ENCODE results near the gene C16orf95. TPM values are rescaled to one million over a fixed set of nuclear protein-coding genes. Genes with fewer than 3 reads are reported as not detected.

Gene C16orf95
- polyA plus RNA-seq, 1 donor from 2014 or later, result 5.9 TPM

DNA sequence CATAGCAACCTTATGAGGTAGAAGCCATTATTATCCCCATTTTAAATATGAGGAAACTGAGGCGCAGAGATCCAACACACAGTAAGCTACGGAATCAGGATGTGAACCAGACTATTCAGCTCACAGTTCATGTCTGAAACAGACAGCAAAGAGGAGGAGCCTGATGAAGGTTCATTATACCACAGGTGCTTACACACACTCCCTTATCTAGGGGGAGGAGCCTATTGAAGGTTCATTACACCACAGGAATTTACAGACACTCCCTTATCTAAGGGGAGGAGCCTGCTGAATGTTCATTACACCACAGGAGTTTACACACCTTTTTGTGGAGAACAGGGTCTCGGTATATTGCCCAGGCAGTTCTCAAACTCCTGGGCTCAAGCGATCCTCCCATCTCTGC lies 21.9 kb downstream of the C16orf95 start:
- Histone ChIP-seq H3K79me2 (replicated peaks; ENCODE audit: insufficient read depth, low read length) (no peaks in the 10 kb centered on the region), H3K27ac (ENCODE audit: low read length) (no peak overlapping the region), H3K4me3 (ENCODE audit: low read length) (no peak overlapping the region), H3K9ac (ENCODE audit: low read length) (no peak overlapping the region), H3F3A (ENCODE audit: insufficient read depth, low read length, poor library complexity, severe bottlenecking) (no peaks in the 10 kb centered on the region), H3K9me2 (ENCODE audit: insufficient read depth, low read length) (no peaks in the 10 kb centered on the region), H3K36me3 (ENCODE audit: insufficient read depth, low read length) (no peaks in the 10 kb centered on the region), H2AFZ (ENCODE audit: low read depth, low read length) (no peak overlapping the region), H4K20me1 (ENCODE audit: insufficient read depth) (no peaks in the 10 kb centered on the region), H3K9me3 (ENCODE audit: low read length) (no peaks in the 10 kb centered on the region), H3K27me3 (ENCODE audit: insufficient read depth, low read depth, low read length) (no peaks in the 10 kb centered on the region), H3K4me2 (ENCODE audit: low read length) (no peak overlapping the region)
- TF ChIP-seq MXI1 (conservative IDR thresholded peaks at IDR 0.05; ENCODE audit: poor library complexity, severe bottlenecking) (no peak), EP300 (conservative IDR thresholded peaks at IDR 0.05; ENCODE audit: poor library complexity, severe bottlenecking) (no peak), TAF1 (IDR thresholded peaks at IDR 0.05; ENCODE audit: low read depth) (no peak), RAD21 (conservative IDR thresholded peaks at IDR 0.05) (no peak), EZH2 (IDR thresholded peaks at IDR 0.05; ENCODE audit: borderline replicate concordance, insufficient read depth, low read length, poor library complexity, severe bottlenecking) (no peak), POLR2AphosphoS5 (IDR thresholded peaks at IDR 0.05) (no peak), SMC3 (conservative IDR thresholded peaks at IDR 0.05; ENCODE audit: poor library complexity) (no peak)
- TF ChIP-seq, protein P1, sequence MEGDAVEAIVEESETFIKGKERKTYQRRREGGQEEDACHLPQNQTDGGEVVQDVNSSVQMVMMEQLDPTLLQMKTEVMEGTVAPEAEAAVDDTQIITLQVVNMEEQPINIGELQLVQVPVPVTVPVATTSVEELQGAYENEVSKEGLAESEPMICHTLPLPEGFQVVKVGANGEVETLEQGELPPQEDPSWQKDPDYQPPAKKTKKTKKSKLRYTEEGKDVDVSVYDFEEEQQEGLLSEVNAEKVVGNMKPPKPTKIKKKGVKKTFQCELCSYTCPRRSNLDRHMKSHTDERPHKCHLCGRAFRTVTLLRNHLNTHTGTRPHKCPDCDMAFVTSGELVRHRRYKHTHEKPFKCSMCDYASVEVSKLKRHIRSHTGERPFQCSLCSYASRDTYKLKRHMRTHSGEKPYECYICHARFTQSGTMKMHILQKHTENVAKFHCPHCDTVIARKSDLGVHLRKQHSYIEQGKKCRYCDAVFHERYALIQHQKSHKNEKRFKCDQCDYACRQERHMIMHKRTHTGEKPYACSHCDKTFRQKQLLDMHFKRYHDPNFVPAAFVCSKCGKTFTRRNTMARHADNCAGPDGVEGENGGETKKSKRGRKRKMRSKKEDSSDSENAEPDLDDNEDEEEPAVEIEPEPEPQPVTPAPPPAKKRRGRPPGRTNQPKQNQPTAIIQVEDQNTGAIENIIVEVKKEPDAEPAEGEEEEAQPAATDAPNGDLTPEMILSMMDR (IDR thresholded peaks at IDR 0.05; ENCODE audit: poor library complexity, severe bottlenecking), result no peak
- TF ChIP-seq, protein P2, sequence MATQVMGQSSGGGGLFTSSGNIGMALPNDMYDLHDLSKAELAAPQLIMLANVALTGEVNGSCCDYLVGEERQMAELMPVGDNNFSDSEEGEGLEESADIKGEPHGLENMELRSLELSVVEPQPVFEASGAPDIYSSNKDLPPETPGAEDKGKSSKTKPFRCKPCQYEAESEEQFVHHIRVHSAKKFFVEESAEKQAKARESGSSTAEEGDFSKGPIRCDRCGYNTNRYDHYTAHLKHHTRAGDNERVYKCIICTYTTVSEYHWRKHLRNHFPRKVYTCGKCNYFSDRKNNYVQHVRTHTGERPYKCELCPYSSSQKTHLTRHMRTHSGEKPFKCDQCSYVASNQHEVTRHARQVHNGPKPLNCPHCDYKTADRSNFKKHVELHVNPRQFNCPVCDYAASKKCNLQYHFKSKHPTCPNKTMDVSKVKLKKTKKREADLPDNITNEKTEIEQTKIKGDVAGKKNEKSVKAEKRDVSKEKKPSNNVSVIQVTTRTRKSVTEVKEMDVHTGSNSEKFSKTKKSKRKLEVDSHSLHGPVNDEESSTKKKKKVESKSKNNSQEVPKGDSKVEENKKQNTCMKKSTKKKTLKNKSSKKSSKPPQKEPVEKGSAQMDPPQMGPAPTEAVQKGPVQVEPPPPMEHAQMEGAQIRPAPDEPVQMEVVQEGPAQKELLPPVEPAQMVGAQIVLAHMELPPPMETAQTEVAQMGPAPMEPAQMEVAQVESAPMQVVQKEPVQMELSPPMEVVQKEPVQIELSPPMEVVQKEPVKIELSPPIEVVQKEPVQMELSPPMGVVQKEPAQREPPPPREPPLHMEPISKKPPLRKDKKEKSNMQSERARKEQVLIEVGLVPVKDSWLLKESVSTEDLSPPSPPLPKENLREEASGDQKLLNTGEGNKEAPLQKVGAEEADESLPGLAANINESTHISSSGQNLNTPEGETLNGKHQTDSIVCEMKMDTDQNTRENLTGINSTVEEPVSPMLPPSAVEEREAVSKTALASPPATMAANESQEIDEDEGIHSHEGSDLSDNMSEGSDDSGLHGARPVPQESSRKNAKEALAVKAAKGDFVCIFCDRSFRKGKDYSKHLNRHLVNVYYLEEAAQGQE (IDR thresholded peaks at IDR 0.05; ENCODE audit: borderline replicate concordance), result no peak

DNA sequence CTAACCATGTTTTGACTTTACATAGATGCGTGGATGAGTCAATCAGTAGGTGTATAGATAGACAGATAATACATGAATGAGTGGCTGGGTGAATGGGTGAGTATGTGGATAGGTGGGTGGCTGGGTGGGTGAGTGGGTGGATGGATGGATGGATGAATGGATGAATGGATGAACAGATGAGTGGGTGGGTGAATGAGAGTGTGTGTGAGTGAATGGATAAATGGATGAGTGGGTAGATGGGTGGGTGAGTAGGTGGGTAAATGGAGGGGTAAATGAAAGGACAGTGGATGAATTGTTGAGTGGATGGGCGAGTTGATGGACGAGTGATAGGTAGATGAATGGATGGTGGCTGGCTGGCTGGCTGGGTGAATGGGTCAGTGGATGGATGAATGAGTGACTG lies 23.2 kb downstream of the C16orf95 start:
- Histone ChIP-seq H4K20me1 (ENCODE audit: insufficient read depth) (no peaks in the 10 kb centered on the region), H3K9ac (ENCODE audit: low read length) (no peak overlapping the region), H3K9me3 (ENCODE audit: low read length) (no peaks in the 10 kb centered on the region), H3K27me3 (ENCODE audit: insufficient read depth, low read depth, low read length) (no peaks in the 10 kb centered on the region), H2AFZ (ENCODE audit: low read depth, low read length) (no peak overlapping the region), H3K36me3 (ENCODE audit: insufficient read depth, low read length) (no peaks in the 10 kb centered on the region), H3K27ac (ENCODE audit: low read length) (no peak overlapping the region), H3K79me2 (replicated peaks; ENCODE audit: insufficient read depth, low read length) (no peaks in the 10 kb centered on the region), H3F3A (ENCODE audit: insufficient read depth, low read length, poor library complexity, severe bottlenecking) (no peaks in the 10 kb centered on the region), H3K9me2 (ENCODE audit: insufficient read depth, low read length) (no peaks in the 10 kb centered on the region), H3K4me2 (ENCODE audit: low read length) (no peak overlapping the region), H3K4me3 (ENCODE audit: low read length) (no peak overlapping the region)
- TF ChIP-seq, protein P2 (IDR thresholded peaks at IDR 0.05; ENCODE audit: borderline replicate concordance), result no peak
- no peak for TF ChIP-seq MXI1 (conservative IDR thresholded peaks at IDR 0.05; ENCODE audit: poor library complexity, severe bottlenecking)
- no peak for TF ChIP-seq TAF1 (IDR thresholded peaks at IDR 0.05; ENCODE audit: low read depth)
- no peak for TF ChIP-seq SMC3 (conservative IDR thresholded peaks at IDR 0.05; ENCODE audit: poor library complexity)
- no peak for TF ChIP-seq EZH2 (IDR thresholded peaks at IDR 0.05; ENCODE audit: borderline replicate concordance, insufficient read depth, low read length, poor library complexity, severe bottlenecking)
- no peak for TF ChIP-seq EP300 (conservative IDR thresholded peaks at IDR 0.05; ENCODE audit: poor library complexity, severe bottlenecking)
- TF ChIP-seq, protein P1 (IDR thresholded peaks at IDR 0.05; ENCODE audit: poor library complexity, severe bottlenecking), result no peak
- TF ChIP-seq POLR2AphosphoS5 (IDR thresholded peaks at IDR 0.05), result no peak
- no peak for TF ChIP-seq RAD21 (conservative IDR thresholded peaks at IDR 0.05)

Data from neural cell (in vitro differentiated cells).